ENCODE measurements around the gene NCAM1.

- TF ChIP-seq EZH2 (IDR thresholded peaks at IDR 0.05; ENCODE audit: low read length), result no peak
- TF ChIP-seq, protein P1, sequence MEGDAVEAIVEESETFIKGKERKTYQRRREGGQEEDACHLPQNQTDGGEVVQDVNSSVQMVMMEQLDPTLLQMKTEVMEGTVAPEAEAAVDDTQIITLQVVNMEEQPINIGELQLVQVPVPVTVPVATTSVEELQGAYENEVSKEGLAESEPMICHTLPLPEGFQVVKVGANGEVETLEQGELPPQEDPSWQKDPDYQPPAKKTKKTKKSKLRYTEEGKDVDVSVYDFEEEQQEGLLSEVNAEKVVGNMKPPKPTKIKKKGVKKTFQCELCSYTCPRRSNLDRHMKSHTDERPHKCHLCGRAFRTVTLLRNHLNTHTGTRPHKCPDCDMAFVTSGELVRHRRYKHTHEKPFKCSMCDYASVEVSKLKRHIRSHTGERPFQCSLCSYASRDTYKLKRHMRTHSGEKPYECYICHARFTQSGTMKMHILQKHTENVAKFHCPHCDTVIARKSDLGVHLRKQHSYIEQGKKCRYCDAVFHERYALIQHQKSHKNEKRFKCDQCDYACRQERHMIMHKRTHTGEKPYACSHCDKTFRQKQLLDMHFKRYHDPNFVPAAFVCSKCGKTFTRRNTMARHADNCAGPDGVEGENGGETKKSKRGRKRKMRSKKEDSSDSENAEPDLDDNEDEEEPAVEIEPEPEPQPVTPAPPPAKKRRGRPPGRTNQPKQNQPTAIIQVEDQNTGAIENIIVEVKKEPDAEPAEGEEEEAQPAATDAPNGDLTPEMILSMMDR (optimal IDR thresholded peaks at IDR 0.05 in 1 of 3, IDR thresholded peaks at IDR 0.05 in 1 of 3, conservative IDR thresholded peaks at IDR 0.05 in 1 of 3; ENCODE audit: extremely low read depth in 1 of 3, insufficient read depth in 2 of 3, low read length in 3 of 3), result no peak
Measured at GRCh38 chr11:113035708-113036107, 74.5 kb downstream of the NCAM1 start.
